K562 (cell line): ENCODE results near the gene SPIB. TPM values are rescaled to one million over a fixed set of nuclear protein-coding genes. Genes with fewer than 3 reads are reported as not detected.
A peak's percentile ranks its signal among the peaks of the same experiment; 100 is the strongest.

Experiments
- EP400 ChIP-seq: fragments of 450-650 bp; IDR thresholded peaks from 2 replicates; pipeline ENCODE4 v1.6.1; 2017; ENCODE audit warnings: antibody characterized with exemption, mild to moderate bottlenecking, moderate library complexity
- ETV6 ChIP-seq, 3 experiments: fragments of 150-350 bp in 1 of 3; sonication (generic) in 1 of 3; formaldehyde crosslinking in 1 of 3; IDR thresholded peaks; 2 replicates each; pipeline versions ENCODE4 v1.6.1 to v1.8.0; 2014 to 2022; ENCODE audit warnings: borderline replicate concordance in 2 of 3, low read depth in 2 of 3, antibody characterized with exemption in 1 of 3, low read length in 1 of 3, mild to moderate bottlenecking in 1 of 3, missing genetic modification reagents in 1 of 3
- FOXA1 ChIP-seq: fragments of 450-650 bp; IDR thresholded peaks from 2 replicates; pipeline ENCODE4 v1.6.1; 2016; ENCODE audit warnings: mild to moderate bottlenecking, borderline replicate concordance
- FOXJ3 ChIP-seq: sonication (generic); formaldehyde crosslinking; IDR thresholded peaks from 2 replicates; pipeline ENCODE4 v1.4.0; 2020; ENCODE audit warnings: mild to moderate bottlenecking, missing genetic modification reagents
- GABPA ChIP-seq: fragments of 200-800 bp; sonication (Bioruptor generic); conservative IDR thresholded peaks from 2 replicates; pipeline ENCODE4 v1.6.1; 2016; ENCODE audit warnings: low read depth, missing genetic modification characterization, missing compliant biosample characterization
- GTF2E2 ChIP-seq: fragments of 200-800 bp; sonication (Bioruptor generic); IDR thresholded peaks from 2 replicates; pipeline ENCODE4 v1.6.1; 2016; ENCODE audit warnings: missing genetic modification characterization, missing compliant biosample characterization
- ILK ChIP-seq: fragments of 450-650 bp; IDR thresholded peaks from 2 replicates; pipeline ENCODE4 v1.6.1; 2016; ENCODE audit warnings: missing genetic modification characterization, low read depth, mild to moderate bottlenecking, missing compliant biosample characterization, moderate library complexity, borderline replicate concordance
- NCOR1 ChIP-seq: fragments of 450-650 bp; IDR thresholded peaks from 2 replicates; pipeline ENCODE4 v1.6.1; 2016; ENCODE audit warnings: mild to moderate bottlenecking, moderate library complexity
- PCBP1 ChIP-seq: fragments of 200-400 bp; formaldehyde crosslinking; IDR thresholded peaks from 2 replicates; pipeline ENCODE4 v1.6.1; 2018; ENCODE audit warnings: mild to moderate bottlenecking, low read depth, low read length; ENCODE audit not compliant: poor library complexity, severe bottlenecking
- RBM17 ChIP-seq: fragments of 200-400 bp; formaldehyde crosslinking; IDR thresholded peaks from 2 replicates; pipeline ENCODE4 v1.6.1; 2017; ENCODE audit warnings: low read depth, mild to moderate bottlenecking, low read length, borderline replicate concordance
- SMARCA5 ChIP-seq: fragments of 450-650 bp; IDR thresholded peaks from 2 replicates; pipeline ENCODE4 v1.6.1; 2016
- SNIP1 ChIP-seq: fragments of 450-650 bp; IDR thresholded peaks from 2 replicates; pipeline ENCODE4 v1.7.1; 2017; ENCODE audit warnings: low read depth, mild to moderate bottlenecking
- SP2 ChIP-seq: IDR thresholded peaks from 2 replicates; pipeline ENCODE4 v1.6.1; 2011; ENCODE audit warnings: mild to moderate bottlenecking, low read depth, low read length, moderate library complexity; ENCODE audit not compliant: poor library complexity, severe bottlenecking; ENCODE audit errors: extremely low read depth
- TEAD4 ChIP-seq, 2 experiments: sonication (generic) in 1 of 2; formaldehyde crosslinking in 1 of 2; IDR thresholded peaks; 2 replicates each; pipeline versions ENCODE4 v1.6.1 to v1.8.0; 2012 to 2022; ENCODE audit warnings: borderline replicate concordance in 1 of 2, inconsistent platforms in 1 of 2, low read length in 1 of 2, mild to moderate bottlenecking in 1 of 2, missing genetic modification reagents in 1 of 2
- ZNF644 ChIP-seq: fragments of 200-800 bp; sonication (Bioruptor generic); IDR thresholded peaks from 2 replicates; pipeline ENCODE4 v1.6.1; 2016; ENCODE audit warnings: low read depth, missing genetic modification characterization, missing compliant biosample characterization
- ZZZ3 ChIP-seq: fragments of 450-650 bp; IDR thresholded peaks from 2 replicates; pipeline ENCODE4 v1.6.1; 2016; ENCODE audit warnings: antibody characterized with exemption, mild to moderate bottlenecking, moderate library complexity
- polyA plus RNA-seq, 8 experiments: library from polyadenylated mRNA; depleted of rRNA in 4 of 8; stranded (reverse) in 5 of 8; unstranded in 3 of 8; fragments of >200 nt; fragmentation: Nextera tagmentation in 2 of 8; fragmentation: Illumina TruSeq in 1 of 8; extraction: Ambion mirVana in 2 of 8; extraction: Trizol in 1 of 8; gene quantifications; 2 replicates each; pipeline versions ENCODE4 v1.2.1 to v1.2.3, GENCODE V29; 2011 to 2014; ENCODE audit warnings: inconsistent platforms in 1 of 8, missing spikeins in 1 of 8
- total RNA-seq, 7 experiments: library from RNA; depleted of rRNA in 6 of 7; stranded (reverse); fragments of >200 nt in 6 of 7; fragmentation: Illumina TruSeq in 2 of 7; extraction: Trizol in 2 of 7; gene quantifications; 2 replicates each; pipeline versions ENCODE4 v1.2.1 to v1.2.3, GENCODE V29; 2011 to 2021; ENCODE audit warnings: low replicate concordance in 1 of 7
- TF ChIP-seq, protein P1 (sequence below): sonication (generic); formaldehyde crosslinking; IDR thresholded peaks from 2 replicates; pipeline ENCODE4 v1.8.0; 2022; ENCODE audit warnings: missing genetic modification reagents, mild to moderate bottlenecking, borderline replicate concordance
- TF ChIP-seq, protein P2 (sequence below): fragments of 150-350 bp; conservative IDR thresholded peaks from 2 replicates; pipeline ENCODE4 v1.6.1; 2014; ENCODE audit warnings: low read length
- TF ChIP-seq, protein P3 (sequence below): fragments of 450-650 bp; formaldehyde crosslinking; IDR thresholded peaks from 2 replicates; pipeline ENCODE4 v1.4.0; 2022; ENCODE audit warnings: missing genetic modification characterization

The SPIB gene
- total and polyA plus RNA-seq, 9 of the 15 experiments (the other 6 are each of a cell fraction or from before 2014, with no cell fraction given), result 0.06 to 1.0 (median 0.43) TPM; not detected in 1

DNA sequence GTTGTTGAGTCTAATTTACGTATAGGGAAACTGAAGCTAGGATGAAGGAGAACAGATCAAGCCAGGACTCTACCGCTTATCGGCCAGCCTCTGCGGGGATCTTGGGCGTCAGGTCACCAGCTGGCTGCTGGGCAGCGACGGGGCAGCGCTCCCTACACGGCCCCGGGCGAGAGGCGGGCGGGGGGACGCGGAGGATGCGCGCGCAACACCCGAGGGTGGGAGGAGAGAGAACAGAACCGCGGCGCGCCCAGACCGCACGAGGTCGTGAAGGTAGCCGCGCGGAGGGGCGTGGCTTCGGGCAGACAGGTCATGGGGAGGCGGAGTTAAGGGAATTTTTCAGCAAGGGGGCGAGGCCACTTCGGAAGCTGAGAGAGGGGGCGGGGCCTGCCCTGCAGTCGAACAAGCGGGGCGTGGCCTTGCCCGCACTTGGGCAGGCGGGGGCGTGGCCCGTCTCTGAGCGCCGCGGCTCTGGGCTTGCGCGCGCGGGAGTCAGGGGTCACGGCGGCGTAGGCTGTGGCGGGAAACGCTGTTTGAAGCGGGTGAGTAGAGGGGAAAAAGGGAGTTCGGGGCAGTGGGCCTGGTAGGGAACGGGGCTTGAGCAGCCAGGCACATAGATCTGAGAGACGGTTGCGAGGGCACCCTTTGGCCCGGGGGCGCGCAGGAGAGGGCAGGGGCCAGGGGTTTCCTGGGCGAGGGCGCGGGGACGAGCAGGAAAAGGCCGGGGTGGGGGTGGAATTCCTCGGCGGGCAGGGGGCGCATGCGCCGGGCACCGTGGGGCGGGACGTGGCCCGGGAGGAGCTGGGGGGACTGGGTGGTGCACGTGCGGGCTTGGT is 34.7 kb upstream of the SPIB start, which contains the start of gene POLD1 (continued):
- TF ChIP-seq EP400 (peak; percentile 83), GTF2E2 (tag) (no peak), TEAD4 (IDR thresholded peaks at IDR 0.05; ENCODE audit: low read length) (no peak), TEAD4 (CRISPR knock-in tag; IDR thresholded peaks at IDR 0.05; ENCODE audit: borderline replicate concordance) (no peak), FOXJ3 (no peak), ZNF644 (tag) (no peak), FOXA1 (no peak), GABPA (no peak), SP2 (no peak), RBM17 (no peak), ILK (tag) (no peak), SMARCA5 (no peak), SNIP1 (no peak), PCBP1 (peak; percentile 82), ZZZ3 (no peak), ETV6 (IDR thresholded peaks at IDR 0.05; ENCODE audit: borderline replicate concordance in 1 of 2, low read depth in 2 of 2, low read length in 1 of 2) (no peak), ETV6 (CRISPR knock-in tag; IDR thresholded peaks at IDR 0.05; ENCODE audit: borderline replicate concordance) (no peak), NCOR1 (peak; percentile 26)
- TF ChIP-seq, protein P1, sequence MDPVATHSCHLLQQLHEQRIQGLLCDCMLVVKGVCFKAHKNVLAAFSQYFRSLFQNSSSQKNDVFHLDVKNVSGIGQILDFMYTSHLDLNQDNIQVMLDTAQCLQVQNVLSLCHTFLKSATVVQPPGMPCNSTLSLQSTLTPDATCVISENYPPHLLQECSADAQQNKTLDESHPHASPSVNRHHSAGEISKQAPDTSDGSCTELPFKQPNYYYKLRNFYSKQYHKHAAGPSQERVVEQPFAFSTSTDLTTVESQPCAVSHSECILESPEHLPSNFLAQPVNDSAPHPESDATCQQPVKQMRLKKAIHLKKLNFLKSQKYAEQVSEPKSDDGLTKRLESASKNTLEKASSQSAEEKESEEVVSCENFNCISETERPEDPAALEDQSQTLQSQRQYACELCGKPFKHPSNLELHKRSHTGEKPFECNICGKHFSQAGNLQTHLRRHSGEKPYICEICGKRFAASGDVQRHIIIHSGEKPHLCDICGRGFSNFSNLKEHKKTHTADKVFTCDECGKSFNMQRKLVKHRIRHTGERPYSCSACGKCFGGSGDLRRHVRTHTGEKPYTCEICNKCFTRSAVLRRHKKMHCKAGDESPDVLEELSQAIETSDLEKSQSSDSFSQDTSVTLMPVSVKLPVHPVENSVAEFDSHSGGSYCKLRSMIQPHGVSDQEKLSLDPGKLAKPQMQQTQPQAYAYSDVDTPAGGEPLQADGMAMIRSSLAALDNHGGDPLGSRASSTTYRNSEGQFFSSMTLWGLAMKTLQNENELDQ (CRISPR knock-in tag), result no peak
- TF ChIP-seq, protein P2, sequence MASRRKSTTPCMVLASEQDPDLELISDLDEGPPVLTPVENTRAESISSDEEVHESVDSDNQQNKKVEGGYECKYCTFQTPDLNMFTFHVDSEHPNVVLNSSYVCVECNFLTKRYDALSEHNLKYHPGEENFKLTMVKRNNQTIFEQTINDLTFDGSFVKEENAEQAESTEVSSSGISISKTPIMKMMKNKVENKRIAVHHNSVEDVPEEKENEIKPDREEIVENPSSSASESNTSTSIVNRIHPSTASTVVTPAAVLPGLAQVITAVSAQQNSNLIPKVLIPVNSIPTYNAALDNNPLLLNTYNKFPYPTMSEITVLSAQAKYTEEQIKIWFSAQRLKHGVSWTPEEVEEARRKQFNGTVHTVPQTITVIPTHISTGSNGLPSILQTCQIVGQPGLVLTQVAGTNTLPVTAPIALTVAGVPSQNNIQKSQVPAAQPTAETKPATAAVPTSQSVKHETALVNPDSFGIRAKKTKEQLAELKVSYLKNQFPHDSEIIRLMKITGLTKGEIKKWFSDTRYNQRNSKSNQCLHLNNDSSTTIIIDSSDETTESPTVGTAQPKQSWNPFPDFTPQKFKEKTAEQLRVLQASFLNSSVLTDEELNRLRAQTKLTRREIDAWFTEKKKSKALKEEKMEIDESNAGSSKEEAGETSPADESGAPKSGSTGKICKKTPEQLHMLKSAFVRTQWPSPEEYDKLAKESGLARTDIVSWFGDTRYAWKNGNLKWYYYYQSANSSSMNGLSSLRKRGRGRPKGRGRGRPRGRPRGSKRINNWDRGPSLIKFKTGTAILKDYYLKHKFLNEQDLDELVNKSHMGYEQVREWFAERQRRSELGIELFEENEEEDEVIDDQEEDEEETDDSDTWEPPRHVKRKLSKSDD, result no peak
- TF ChIP-seq, protein P3, sequence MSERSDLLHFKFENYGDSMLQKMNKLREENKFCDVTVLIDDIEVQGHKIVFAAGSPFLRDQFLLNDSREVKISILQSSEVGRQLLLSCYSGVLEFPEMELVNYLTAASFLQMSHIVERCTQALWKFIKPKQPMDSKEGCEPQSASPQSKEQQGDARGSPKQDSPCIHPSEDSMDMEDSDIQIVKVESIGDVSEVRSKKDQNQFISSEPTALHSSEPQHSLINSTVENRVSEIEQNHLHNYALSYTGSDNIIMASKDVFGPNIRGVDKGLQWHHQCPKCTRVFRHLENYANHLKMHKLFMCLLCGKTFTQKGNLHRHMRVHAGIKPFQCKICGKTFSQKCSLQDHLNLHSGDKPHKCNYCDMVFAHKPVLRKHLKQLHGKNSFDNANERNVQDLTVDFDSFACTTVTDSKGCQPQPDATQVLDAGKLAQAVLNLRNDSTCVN (CRISPR knock-in tag), result peak; percentile 56; the same call in 1 of the 2 replicates
